GM18868 (cell line): ENCODE data around the gene TLE7.

Experiments used
- ATAC-seq: cut with Tn5 transposase; IDR thresholded peaks from one replicate; pipeline ENCODE4 v1.9.1; 2021; ENCODE audit warnings: mild to moderate bottlenecking, moderate library complexity; ENCODE audit not compliant: unreplicated experiment

The TLE7 gene

GRCh38 chr16:71442051-71442440, at the start of gene TLE7:
Gene TLE7 (minus strand): TSS chr16:71442054. CDS start chr16:71433324, 8,730 bp downstream.
- ATAC-seq, result no peak

- no peak for ATAC-seq
Observed at GRCh38 chr16:71491054-71491453, 49.2 kb upstream of the TLE7 start.

- no peak for ATAC-seq
Observed at GRCh38 chr16:71490361-71490760, 48.5 kb upstream of the TLE7 start.

- ATAC-seq, result no peak
Observed at GRCh38 chr16:71489122-71489521, 47.3 kb upstream of the TLE7 start, which contains the start of gene ZNF19. Gene ZNF19 (minus strand): TSS chr16:71489324. CDS start chr16:71482114, 7,210 bp downstream.

- ATAC-seq, result peak; percentile 88
Observed at GRCh38 chr16:71484006-71484893, 42.4 kb upstream of the TLE7 start.

- no peak for ATAC-seq
Observed at GRCh38 chr16:71482569-71482968, 40.7 kb upstream of the TLE7 start.

GRCh38 chr16:71480956-71481355, 39.1 kb upstream of the TLE7 start:
- ATAC-seq, result no peak

GRCh38 chr16:71479420-71479819, 37.6 kb upstream of the TLE7 start:
- no peak for ATAC-seq

GRCh38 chr16:71476457-71477124, 34.7 kb upstream of the TLE7 start:
- no peak for ATAC-seq

GRCh38 chr16:71474864-71475263, 33.0 kb upstream of the TLE7 start:
- no peak for ATAC-seq

- no peak for ATAC-seq
Observed at GRCh38 chr16:71473891-71474290, 32.0 kb upstream of the TLE7 start.

- ATAC-seq, result no peak
Observed at GRCh38 chr16:71472931-71473330, 31.1 kb upstream of the TLE7 start.

- no peak for ATAC-seq
Observed at GRCh38 chr16:71472051-71472450, 30.2 kb upstream of the TLE7 start.

- no peak for ATAC-seq
Observed at GRCh38 chr16:71467810-71468209, 26.0 kb upstream of the TLE7 start.

GRCh38 chr16:71464231-71464630, 22.4 kb upstream of the TLE7 start:
- ATAC-seq, result no peak

- ATAC-seq, result peak; percentile 99
Observed at GRCh38 chr16:71461686-71462648, 20.1 kb upstream of the TLE7 start, which contains the start of gene ZNF23. Gene ZNF23 (minus strand): TSS chr16:71462247. CDS start chr16:71456796, 5,451 bp downstream.

- no peak for ATAC-seq
Observed at GRCh38 chr16:71460941-71461340, 19.1 kb upstream of the TLE7 start.

GRCh38 chr16:71460236-71460635, 18.4 kb upstream of the TLE7 start:
- no peak for ATAC-seq

- ATAC-seq, result no peak
Observed at GRCh38 chr16:71459510-71459909, 17.7 kb upstream of the TLE7 start.

- no peak for ATAC-seq
Observed at GRCh38 chr16:71456801-71457200, 14.9 kb upstream of the TLE7 start.

GRCh38 chr16:71453036-71453435, 11.2 kb upstream of the TLE7 start:
- ATAC-seq, result no peak
